Measurements from ENCODE around the gene MYO9A.

DNA sequence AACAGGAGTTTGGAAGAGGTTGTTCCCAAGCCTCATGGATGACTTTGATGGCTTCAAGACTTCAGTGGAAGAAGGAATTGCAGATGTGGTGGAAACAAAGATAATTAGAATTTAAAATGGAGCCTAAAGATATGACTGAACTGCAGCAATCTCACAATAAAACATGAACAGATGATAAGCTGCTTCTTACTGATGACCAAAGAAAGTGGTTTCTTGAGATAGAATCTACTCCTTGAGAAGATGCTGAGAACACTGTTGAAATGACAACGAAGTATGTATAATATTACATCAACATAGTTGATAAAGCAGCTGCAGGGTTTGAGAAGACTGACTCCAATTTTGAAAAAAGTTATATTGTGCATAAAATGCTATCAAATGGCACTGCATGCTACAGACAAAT lies 21.2 kb downstream of the MYO9A start:
- TF ChIP-seq, protein P1, sequence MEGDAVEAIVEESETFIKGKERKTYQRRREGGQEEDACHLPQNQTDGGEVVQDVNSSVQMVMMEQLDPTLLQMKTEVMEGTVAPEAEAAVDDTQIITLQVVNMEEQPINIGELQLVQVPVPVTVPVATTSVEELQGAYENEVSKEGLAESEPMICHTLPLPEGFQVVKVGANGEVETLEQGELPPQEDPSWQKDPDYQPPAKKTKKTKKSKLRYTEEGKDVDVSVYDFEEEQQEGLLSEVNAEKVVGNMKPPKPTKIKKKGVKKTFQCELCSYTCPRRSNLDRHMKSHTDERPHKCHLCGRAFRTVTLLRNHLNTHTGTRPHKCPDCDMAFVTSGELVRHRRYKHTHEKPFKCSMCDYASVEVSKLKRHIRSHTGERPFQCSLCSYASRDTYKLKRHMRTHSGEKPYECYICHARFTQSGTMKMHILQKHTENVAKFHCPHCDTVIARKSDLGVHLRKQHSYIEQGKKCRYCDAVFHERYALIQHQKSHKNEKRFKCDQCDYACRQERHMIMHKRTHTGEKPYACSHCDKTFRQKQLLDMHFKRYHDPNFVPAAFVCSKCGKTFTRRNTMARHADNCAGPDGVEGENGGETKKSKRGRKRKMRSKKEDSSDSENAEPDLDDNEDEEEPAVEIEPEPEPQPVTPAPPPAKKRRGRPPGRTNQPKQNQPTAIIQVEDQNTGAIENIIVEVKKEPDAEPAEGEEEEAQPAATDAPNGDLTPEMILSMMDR (IDR thresholded peaks at IDR 0.05; ENCODE audit: borderline replicate concordance, extremely low read depth, low read length, poor library complexity, severe bottlenecking): no peak
- TF ChIP-seq EZH2 (IDR thresholded peaks at IDR 0.05; ENCODE audit: borderline replicate concordance, low read depth, low read length, severe bottlenecking): no peak
